Type B pancreatic cell (in vitro differentiated cells): ENCODE results near the gene CEP112. TPM values are rescaled to one million over a fixed set of nuclear protein-coding genes. Genes with fewer than 3 reads are reported as not detected.
A peak's percentile ranks its signal among the peaks of the same experiment; 100 is the strongest.

Experiments used
- DNase-seq: peaks from one replicate; pipeline ENCODE4 v3.0.0; 2021; ENCODE audit warnings: mixed read lengths; ENCODE audit not compliant: unreplicated experiment; ENCODE audit errors: extremely low spot score
- H3K27ac Mint-ChIP-seq: 2 replicates; pipeline ENCODE4 v1.8.0; 2021; ENCODE audit warnings: mild to moderate bottlenecking, mixed read lengths
- H3K27me3 Mint-ChIP-seq: 2 replicates; pipeline ENCODE4 v1.8.0; 2021; ENCODE audit warnings: mixed read lengths
- H3K36me3 Mint-ChIP-seq: 2 replicates; pipeline ENCODE4 v1.8.0; 2021; ENCODE audit warnings: mixed read lengths
- H3K4me1 Mint-ChIP-seq: one replicate; pipeline ENCODE4 v1.8.0; 2021; ENCODE audit warnings: mixed read lengths; ENCODE audit not compliant: unreplicated experiment
- H3K4me3 Mint-ChIP-seq: 2 replicates; pipeline ENCODE4 v1.8.0; 2021; ENCODE audit warnings: mild to moderate bottlenecking, mixed read lengths
- H3K9me3 Mint-ChIP-seq: 2 replicates; pipeline ENCODE4 v1.8.0; 2021; ENCODE audit warnings: mixed read lengths
- CTCF ChIP-seq: fragments of 200-600 bp; sonication (generic); conservative IDR thresholded peaks from 2 replicates; pipeline ENCODE4 v1.5.0; 2021; ENCODE audit warnings: antibody characterized with exemption, mild to moderate bottlenecking
- total RNA-seq: library from RNA; stranded (reverse); gene quantifications from 2 replicates; pipeline ENCODE4 v1.2.1, GENCODE V29; 2021; ENCODE audit warnings: low replicate concordance

The CEP112 gene
- total RNA-seq, 1 donor from 2014 or later: 18.0 TPM

GRCh38 chr17:65664696-65665095 lies 527.2 kb downstream of the CEP112 start:
- H3K4me3 Mint-ChIP-seq: no peak overlapping the region
- H3K27me3 Mint-ChIP-seq: peaks cover 4% of the 10 kb centered on the region
- H3K36me3 Mint-ChIP-seq: no peaks in the 10 kb centered on the region
- H3K27ac Mint-ChIP-seq: no peak overlapping the region
- H3K9me3 Mint-ChIP-seq: peaks cover 10% of the 10 kb centered on the region
- H3K4me1 Mint-ChIP-seq: peaks cover 12% of the 10 kb centered on the region
- no peak for DNase-seq
- no peak for TF ChIP-seq CTCF

DNA sequence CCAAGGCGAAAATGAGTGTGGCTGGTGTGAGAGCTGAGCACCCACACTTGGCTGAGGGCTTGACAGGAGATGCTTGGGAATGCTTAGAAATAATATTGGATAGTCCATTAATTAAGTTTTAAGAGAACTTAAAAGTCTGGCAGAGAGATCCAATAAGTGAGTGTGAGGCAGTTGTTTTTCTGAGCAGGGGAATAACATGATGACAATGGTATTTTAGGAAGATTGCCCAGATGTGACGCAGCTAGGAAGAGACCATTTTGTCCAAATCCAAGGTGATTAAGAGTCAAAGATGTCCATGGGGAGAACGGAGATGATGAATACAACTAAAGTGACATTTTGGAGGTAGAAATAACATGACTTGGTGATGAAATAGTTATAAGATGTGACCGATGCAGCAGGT lies 527.7 kb downstream of the CEP112 start:
- H3K27me3 Mint-ChIP-seq: peaks cover 4% of the 10 kb centered on the region
- H3K9me3 Mint-ChIP-seq: peaks cover 10% of the 10 kb centered on the region
- no peak overlapping the region for H3K27ac Mint-ChIP-seq
- no peaks in the 10 kb centered on the region for H3K36me3 Mint-ChIP-seq
- H3K4me1 Mint-ChIP-seq: peaks cover 12% of the 10 kb centered on the region
- no peak overlapping the region for H3K4me3 Mint-ChIP-seq
- TF ChIP-seq CTCF: no peak
- no peak for DNase-seq

DNA sequence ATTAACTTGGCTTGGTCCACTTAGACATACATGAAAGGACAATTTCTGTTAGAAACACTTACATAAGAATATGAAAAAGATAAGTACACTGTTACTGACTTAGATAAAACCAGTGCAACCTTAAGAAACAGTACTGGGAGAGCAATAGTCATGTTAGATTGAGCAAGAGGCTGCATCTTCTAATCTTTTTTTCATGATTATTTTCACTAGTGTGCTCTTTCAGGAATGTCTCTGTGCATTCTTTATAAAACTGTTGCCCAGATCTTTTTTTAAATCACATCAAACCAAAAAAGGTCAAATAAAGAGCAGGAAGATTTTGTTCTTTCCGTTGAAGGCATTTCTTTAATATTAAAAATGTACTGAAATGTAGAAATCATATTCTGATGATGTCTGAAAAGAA lies 529.7 kb downstream of the CEP112 start:
- Mint-ChIP-seq H3K36me3 (no peaks in the 10 kb centered on the region), H3K27ac (no peak overlapping the region), H3K9me3 (peaks cover 10% of the 10 kb centered on the region), H3K4me1 (peaks cover 7% of the 10 kb centered on the region), H3K27me3 (peaks cover 4% of the 10 kb centered on the region), H3K4me3 (no peak overlapping the region)
- no peak for TF ChIP-seq CTCF
- no peak for DNase-seq

GRCh38 chr17:65660947-65661346 lies 531.0 kb downstream of the CEP112 start:
- Mint-ChIP-seq H3K9me3 (peaks cover 10% of the 10 kb centered on the region), H3K27me3 (peaks cover 4% of the 10 kb centered on the region), H3K27ac (no peak overlapping the region), H3K4me3 (no peak overlapping the region), H3K36me3 (no peaks in the 10 kb centered on the region), H3K4me1 (no peaks in the 10 kb centered on the region)
- TF ChIP-seq CTCF: no peak
- no peak for DNase-seq

- no peak for TF ChIP-seq CTCF
- no peak overlapping the region for H3K4me3 Mint-ChIP-seq
- H3K27ac Mint-ChIP-seq: peak overlapping the region; percentile 11
- no peaks in the 10 kb centered on the region for H3K4me1 Mint-ChIP-seq
- H3K9me3 Mint-ChIP-seq: peaks cover 10% of the 10 kb centered on the region
- peaks cover 4% of the 10 kb centered on the region for H3K27me3 Mint-ChIP-seq
- H3K36me3 Mint-ChIP-seq: no peaks in the 10 kb centered on the region
- DNase-seq: no peak
These were observed 531.9 kb downstream of the CEP112 start for GRCh38 chr17:65660078-65660477.

GRCh38 chr17:65659512-65659911 lies 532.4 kb downstream of the CEP112 start:
- no peaks in the 10 kb centered on the region for H3K36me3 Mint-ChIP-seq
- H3K27ac Mint-ChIP-seq: peak overlapping the region; percentile 11
- no peaks in the 10 kb centered on the region for H3K4me1 Mint-ChIP-seq
- H3K4me3 Mint-ChIP-seq: no peak overlapping the region
- DNase-seq: no peak
- peaks cover 10% of the 10 kb centered on the region for H3K9me3 Mint-ChIP-seq
- TF ChIP-seq CTCF: no peak
- peaks cover 4% of the 10 kb centered on the region for H3K27me3 Mint-ChIP-seq
